IMR-90 (cell line): ENCODE results near the gene RSRC1. TPM values are rescaled to one million over a fixed set of nuclear protein-coding genes. Genes with fewer than 3 reads are reported as not detected.

Experiments used
- ATAC-seq: fragments of 200-7000 bp; cut with Tn5 transposase; 2 replicates; pipeline ENCODE4 v1.9.1; 2020; ENCODE audit warnings: low read depth, mild to moderate bottlenecking, moderate library complexity
- BruUV-seq: library from RNA; stranded (reverse); fragments of 400-500 nt; replicated peaks from 2 replicates; lab custom pipeline; 2021; lab: Mats Ljungman, UMichigan
- CTCF ChIA-PET: fragments of 300-600 bp; formaldehyde crosslinking; extraction: SDS; loops from one replicate; lab custom pipeline; 2021; ENCODE audit warnings: antibody characterized with exemption; lab: Yijun Ruan, JAX
- POLR2A ChIA-PET: fragments of 300-600 bp; sonication (Branson Sonifier 250); formaldehyde crosslinking; loops from one replicate; lab custom pipeline; 2022; ENCODE audit warnings: antibody characterized with exemption; ENCODE audit not compliant: unreplicated experiment; lab: Charles Lee
- DNase-seq: peaks from one replicate; pipeline ENCODE4 v3.0.0; 2013
- H2AFZ ChIP-seq: replicated peaks from 2 replicates; pipeline ENCODE3; 2013; ENCODE audit warnings: low read length, mild to moderate bottlenecking; ENCODE audit not compliant: poor library complexity
- H2AK5ac ChIP-seq: 2 replicates; pipeline ENCODE4 v1.6.1; 2013; ENCODE audit warnings: low read depth, low read length, inconsistent platforms
- H2AK9ac ChIP-seq: replicated peaks from 2 replicates; pipeline ENCODE3; 2013; ENCODE audit warnings: mild to moderate bottlenecking, low read depth, low read length, moderate library complexity; ENCODE audit not compliant: poor library complexity
- H2BK120ac ChIP-seq: 2 replicates; pipeline ENCODE4 v1.6.1; 2013; ENCODE audit warnings: low read depth, low read length, inconsistent platforms
- H2BK15ac ChIP-seq: 3 replicates; pipeline ENCODE4 v1.6.1; 2013; ENCODE audit warnings: low read depth, low read length, inconsistent platforms
- H2BK20ac ChIP-seq: 2 replicates; pipeline ENCODE4 v1.6.1; 2013; ENCODE audit warnings: low read depth, mild to moderate bottlenecking, inconsistent platforms, low read length, moderate library complexity
- H2BK5ac ChIP-seq: 2 replicates; pipeline ENCODE4 v1.6.1; 2013; ENCODE audit warnings: mild to moderate bottlenecking, low read depth, low read length, inconsistent platforms; ENCODE audit not compliant: poor library complexity, severe bottlenecking
- H3K14ac ChIP-seq: replicated peaks from 2 replicates; pipeline ENCODE4 v1.6.1; 2013; ENCODE audit warnings: low read depth, low read length, inconsistent platforms
- H3K18ac ChIP-seq: 2 replicates; pipeline ENCODE4 v1.6.1; 2013; ENCODE audit warnings: low read depth, low read length, control low read depth
- H3K23ac ChIP-seq: 2 replicates; pipeline ENCODE4 v1.6.1; 2013; ENCODE audit warnings: low read depth, low read length, inconsistent platforms
- H3K27ac ChIP-seq: 2 replicates; pipeline ENCODE4 v1.5.1; 2013; ENCODE audit warnings: mild to moderate bottlenecking, control low read depth, low read length; ENCODE audit not compliant: insufficient read depth
- H3K27me3 ChIP-seq: 2 replicates; pipeline ENCODE4 v1.6.1; 2013; ENCODE audit warnings: low read length; ENCODE audit not compliant: control insufficient read depth, insufficient read depth
- H3K36me3 ChIP-seq: 2 replicates; pipeline ENCODE4 v1.6.1; 2013; ENCODE audit warnings: low read length, mixed read lengths; ENCODE audit not compliant: control insufficient read depth, insufficient read depth
- H3K4ac ChIP-seq: 2 replicates; pipeline ENCODE4 v1.6.1; 2013; ENCODE audit warnings: low read depth, low read length, inconsistent platforms
- H3K4me1 ChIP-seq: 2 replicates; pipeline ENCODE4 v1.6.1; 2013; ENCODE audit warnings: low read length, mixed read lengths; ENCODE audit not compliant: control insufficient read depth, insufficient read depth
- H3K4me2 ChIP-seq: 2 replicates; pipeline ENCODE4 v1.6.1; 2013; ENCODE audit warnings: low read depth, mild to moderate bottlenecking, control low read depth, low read length, moderate library complexity
- H3K4me3 ChIP-seq: 2 replicates; pipeline ENCODE4 v1.5.1; 2013; ENCODE audit warnings: low read depth, mild to moderate bottlenecking, control low read depth, low read length, moderate library complexity; ENCODE audit not compliant: insufficient read depth
- H3K56ac ChIP-seq: 2 replicates; pipeline ENCODE4 v1.6.1; 2013; ENCODE audit warnings: low read length, inconsistent platforms; ENCODE audit not compliant: insufficient read depth; ENCODE audit errors: extremely low read depth
- H3K79me1 ChIP-seq, 2 experiments: 2 replicates each; pipeline ENCODE4 v1.6.1; 2013; ENCODE audit warnings: low read length in 2 of 2, inconsistent platforms in 1 of 2, low read depth in 1 of 2
- H3K9ac ChIP-seq: 2 replicates; pipeline ENCODE4 v1.6.1; 2013; ENCODE audit warnings: low read depth, low read length, control low read depth
- H3K9me1 ChIP-seq: 2 replicates; pipeline ENCODE4 v1.6.1; 2013; ENCODE audit warnings: low read length, inconsistent platforms; ENCODE audit not compliant: insufficient read depth
- H3K9me3 ChIP-seq: 2 replicates; pipeline ENCODE4 v1.6.1; 2013; ENCODE audit warnings: low read length; ENCODE audit not compliant: control insufficient read depth, insufficient read depth
- H4K20me1 ChIP-seq: 2 replicates; pipeline ENCODE4 v1.6.1; 2013; ENCODE audit warnings: low read length, inconsistent platforms; ENCODE audit not compliant: insufficient read depth
- H4K5ac ChIP-seq: 2 replicates; pipeline ENCODE4 v1.6.1; 2013; ENCODE audit warnings: mild to moderate bottlenecking, low read depth, low read length, control low read depth
- H4K8ac ChIP-seq, 2 experiments: 2 replicates each; pipeline ENCODE4 v1.6.1; 2013; ENCODE audit warnings: low read depth in 2 of 2, low read length in 2 of 2, control low read depth in 1 of 2, inconsistent platforms in 1 of 2
- H4K91ac ChIP-seq: 2 replicates; pipeline ENCODE4 v1.6.1; 2013; ENCODE audit warnings: low read depth, low read length, inconsistent platforms; ENCODE audit not compliant: insufficient read depth
- BHLHE40 ChIP-seq: fragments of 150-350 bp; IDR thresholded peaks from 2 replicates; pipeline ENCODE4 v1.6.1; 2016; ENCODE audit warnings: mild to moderate bottlenecking, low read depth, low read length
- CEBPB ChIP-seq: IDR thresholded peaks from 2 replicates; pipeline ENCODE4 v1.6.1; 2012; ENCODE audit warnings: low read depth, low read length, improper control_type of control experiment
- CHD1 ChIP-seq: IDR thresholded peaks from 2 replicates; pipeline ENCODE4 v1.6.1; 2012; ENCODE audit warnings: low read depth, low read length, improper control_type of control experiment
- MAFK ChIP-seq: IDR thresholded peaks from 2 replicates; pipeline ENCODE4 v1.6.1; 2012; ENCODE audit warnings: low read depth, low read length, improper control_type of control experiment
- NFE2L2 ChIP-seq: fragments of 150-350 bp; IDR thresholded peaks from 2 replicates; pipeline ENCODE4 v1.6.1; 2016; ENCODE audit warnings: low read depth, mild to moderate bottlenecking, low read length
- RAD21 ChIP-seq: IDR thresholded peaks from 2 replicates; pipeline ENCODE4 v1.6.1; 2012; ENCODE audit warnings: low read length, improper control_type of control experiment
- RCOR1 ChIP-seq: IDR thresholded peaks from 2 replicates; pipeline ENCODE4 v1.6.1; 2012; ENCODE audit warnings: mild to moderate bottlenecking, low read length, improper control_type of control experiment; ENCODE audit not compliant: insufficient replicate concordance
- dilution Hi-C: fragments of 300-500 bp; cut with HindIII; formaldehyde crosslinking; loops from one replicate; pipeline ENCODE4 v1.14.3; 2018; ENCODE audit warnings: low sequenced_read_pairs; ENCODE audit not compliant: unreplicated experiment
- in situ Hi-C: fragments of 300-500 bp; cut with MboI; formaldehyde crosslinking; loops from 3 replicates; pipeline ENCODE4 v1.14.3; 2019; ENCODE audit warnings: low sequenced_read_pairs, inconsistent platforms, mixed read lengths
- intact Hi-C: fragments of 100-400 bp; cut with micrococcal nuclease; formaldehyde crosslinking; loops from 2 replicates; pipeline ENCODE4 v1.10.0; 2022
- polyA plus RNA-seq, 3 experiments: library from polyadenylated mRNA; depleted of rRNA; stranded (reverse); fragments of >200 nt; gene quantifications; 2 replicates each; pipeline ENCODE4 v1.2.3, GENCODE V29; 2012; ENCODE audit warnings: low replicate concordance in 1 of 3
- total RNA-seq: library from RNA; depleted of rRNA; stranded (reverse); fragments of >200 nt; gene quantifications from 2 replicates; pipeline ENCODE4 v1.2.3, GENCODE V29; 2012; rRNA removed
- TF ChIP-seq, protein P1 (sequence below): fragments of 150-350 bp; IDR thresholded peaks from 2 replicates; pipeline ENCODE4 v1.6.1; 2017; ENCODE audit warnings: mild to moderate bottlenecking, antibody characterized with exemption, low read length, low read depth

RSRC1 gene
- total and polyA plus RNA-seq, 2 of the 4 experiments (the other 2 are of a cell fraction): 3.8 to 41.8 TPM

DNA sequence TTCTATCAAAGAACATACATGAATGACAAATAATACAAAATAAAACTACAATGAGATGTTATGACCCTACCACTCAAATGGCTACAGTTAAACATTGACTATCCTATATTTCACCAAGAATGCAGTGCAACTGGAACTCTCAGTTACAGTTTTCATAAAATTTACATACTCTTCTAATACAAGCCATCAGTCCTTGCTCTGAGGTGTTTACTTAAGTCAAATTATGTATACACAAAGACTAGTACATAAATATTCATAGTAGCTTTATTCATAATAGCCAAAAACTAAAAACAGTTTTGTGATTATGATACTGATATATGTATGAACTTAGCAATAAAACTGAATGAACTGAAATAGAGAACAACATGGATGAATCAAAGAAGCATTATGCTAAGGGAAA is 480.3 kb downstream of the RSRC1 start:
- TF ChIP-seq CEBPB (no peak), RCOR1 (no peak), MAFK (no peak), CHD1 (no peak), NFE2L2 (no peak), RAD21 (no peak), BHLHE40 (no peak)
- TF ChIP-seq, protein P1, sequence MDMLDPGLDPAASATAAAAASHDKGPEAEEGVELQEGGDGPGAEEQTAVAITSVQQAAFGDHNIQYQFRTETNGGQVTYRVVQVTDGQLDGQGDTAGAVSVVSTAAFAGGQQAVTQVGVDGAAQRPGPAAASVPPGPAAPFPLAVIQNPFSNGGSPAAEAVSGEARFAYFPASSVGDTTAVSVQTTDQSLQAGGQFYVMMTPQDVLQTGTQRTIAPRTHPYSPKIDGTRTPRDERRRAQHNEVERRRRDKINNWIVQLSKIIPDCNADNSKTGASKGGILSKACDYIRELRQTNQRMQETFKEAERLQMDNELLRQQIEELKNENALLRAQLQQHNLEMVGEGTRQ: no peak

More for the DNA sequence above, 480.3 kb downstream of the RSRC1 start:
- no peaks in the 10 kb centered on the region for H4K20me1 ChIP-seq
- POLR2A ChIA-PET: no interaction called here
- no peaks in the 10 kb centered on the region; the same call in 1 of the 2 replicates for H3K36me3 ChIP-seq
- no peak overlapping the region for H3K18ac ChIP-seq
- H3K4me3 ChIP-seq: no peak overlapping the region
- dilution Hi-C loops: no loop called here
- no peak overlapping the region for H3K4me2 ChIP-seq
- H2BK120ac ChIP-seq: no peak overlapping the region
- CTCF ChIA-PET: interaction anchor here (1.5 kb wide), 1 partner anchor 41 kb away, joined by 6 read pairs; no protein-coding TSS in a partner anchor
- H3K27ac ChIP-seq: no peak overlapping the region
- H3K56ac ChIP-seq: no peak overlapping the region
- ATAC-seq (no peak), DNase-seq (no peak)
- no peaks in the 10 kb centered on the region for H3K79me1 ChIP-seq
- no peak overlapping the region for H2AK9ac ChIP-seq
- no peaks in the 10 kb centered on the region for H3K9me3 ChIP-seq
- no peak overlapping the region for H4K91ac ChIP-seq
- no peak overlapping the region for H4K5ac ChIP-seq
- no peak overlapping the region for H3K4ac ChIP-seq
- no peak overlapping the region for H3K23ac ChIP-seq
- in situ Hi-C loops: no loop called here
- H2BK20ac ChIP-seq: no peak overlapping the region
- no peak overlapping the region for H2BK5ac ChIP-seq
- no peak overlapping the region for H2BK15ac ChIP-seq
- intact Hi-C loops: no loop called here
- H3K14ac ChIP-seq: no peak overlapping the region
- H2AK5ac ChIP-seq: no peak overlapping the region
- H2AFZ ChIP-seq: no peak overlapping the region
- no peaks in the 10 kb centered on the region for H3K27me3 ChIP-seq
- no peak overlapping the region for H3K9ac ChIP-seq
- no TSS peak for BruUV-seq
- no peak overlapping the region for H4K8ac ChIP-seq
- H3K4me1 ChIP-seq: no peaks in the 10 kb centered on the region
- H3K9me1 ChIP-seq: no peaks in the 10 kb centered on the region

Other genes starting within 250 kb of the RSRC1 start
- gene SHOX2, start 3.7 kb upstream of the RSRC1 start, total RNA-seq: 0.83 and 0.90 TPM in 2 replicates
- 2.3 and 2.5 TPM in 2 replicates for gene SHOX2, start 3.7 kb upstream of the RSRC1 start, polyA plus RNA-seq (2012; rRNA removed)